Fibroblast of pulmonary artery (primary cell): ENCODE data around the gene KCNH1.

Source experiments
- DNase-seq: peaks from one replicate; pipeline ENCODE4 v3.0.0-alpha.2; 2010; ENCODE audit warnings: low read depth
- H3K4me3 ChIP-seq: replicated peaks from 2 replicates; pipeline ENCODE4 v1.5.1; 2011; ENCODE audit warnings: low read depth, mild to moderate bottlenecking, control low read depth, low read length, moderate library complexity
- CTCF ChIP-seq: IDR thresholded peaks from 2 replicates; pipeline ENCODE4 v1.5.1; 2011; ENCODE audit warnings: mild to moderate bottlenecking, control low read depth, low read length, inconsistent platforms; ENCODE audit errors: missing control alignments

Gene KCNH1

GRCh38 chr1:210743038-210743437 is 390.9 kb downstream of the KCNH1 start:
- no peak for TF ChIP-seq CTCF
- DNase-seq = no peak
- H3K4me3 ChIP-seq = no peak overlapping the region

- no peak for DNase-seq
- H3K4me3 ChIP-seq = no peak overlapping the region
- TF ChIP-seq CTCF = no peak
Measured at GRCh38 chr1:210741564-210741963, 392.4 kb downstream of the KCNH1 start.

GRCh38 chr1:210739627-210740026 is 394.3 kb downstream of the KCNH1 start:
- H3K4me3 ChIP-seq = no peak overlapping the region
- no peak for DNase-seq
- no peak for TF ChIP-seq CTCF

GRCh38 chr1:210738256-210738655 is 395.7 kb downstream of the KCNH1 start:
- H3K4me3 ChIP-seq = no peak overlapping the region
- TF ChIP-seq CTCF = no peak
- no peak for DNase-seq

GRCh38 chr1:210736713-210737112 is 397.2 kb downstream of the KCNH1 start:
- no peak for TF ChIP-seq CTCF
- DNase-seq = no peak
- no peak overlapping the region for H3K4me3 ChIP-seq

- DNase-seq = no peak
- no peak overlapping the region for H3K4me3 ChIP-seq
- TF ChIP-seq CTCF = no peak
Measured at GRCh38 chr1:210731597-210731996, 402.4 kb downstream of the KCNH1 start.

GRCh38 chr1:210731193-210731592 is 402.8 kb downstream of the KCNH1 start:
- no peak for DNase-seq
- H3K4me3 ChIP-seq = no peak overlapping the region
- no peak for TF ChIP-seq CTCF
